NOMO-1 treated with DMSO at 0.1 percent for 48 hours (cell line): ENCODE results near the gene HGS.

Experiments used
- DNase-seq: peaks from one replicate; lab custom pipeline; 2025; ENCODE audit not compliant: unreplicated experiment; lab: John Stamatoyannopoulos, UW

HGS gene

GRCh38 chr17:81702934-81703746 is 19.3 kb downstream of the HGS start, which contains the start of gene MRPL12:
Gene MRPL12, plus strand, starts transcription at chr17:81703367. Its CDS starts 135 bp downstream, at chr17:81703502.
- peak; percentile 90 for DNase-seq

GRCh38 chr17:81703747-81704654 is 20.2 kb downstream of the HGS start:
- no peak for DNase-seq

- no peak for DNase-seq
Observed at GRCh38 chr17:81705518-81706231, 21.9 kb downstream of the HGS start.

- no peak for DNase-seq
Observed at GRCh38 chr17:81706232-81706611, 22.4 kb downstream of the HGS start.

- no peak for DNase-seq
Observed at GRCh38 chr17:81706757-81707624, 23.2 kb downstream of the HGS start.

GRCh38 chr17:81707725-81708646 is 24.2 kb downstream of the HGS start:
- no peak for DNase-seq

- DNase-seq: no peak
Observed at GRCh38 chr17:81708739-81709185, 25.0 kb downstream of the HGS start.

GRCh38 chr17:81710514-81711308 is 26.9 kb downstream of the HGS start:
- peak; percentile 36 for DNase-seq

GRCh38 chr17:81711814-81712467 is 28.1 kb downstream of the HGS start, which contains the start of gene SLC25A10:
Gene SLC25A10, plus strand, starts transcription at chr17:81712284. Its CDS starts 143 bp downstream, at chr17:81712427.
- peak; percentile 63 for DNase-seq

GRCh38 chr17:81712468-81713003 is 28.7 kb downstream of the HGS start:
- DNase-seq: no peak

GRCh38 chr17:81713004-81713555 is 29.3 kb downstream of the HGS start:
- no peak for DNase-seq

GRCh38 chr17:81713556-81714411 is 30.0 kb downstream of the HGS start:
- DNase-seq: no peak

- no peak for DNase-seq
Observed at GRCh38 chr17:81714412-81715106, 30.7 kb downstream of the HGS start.

GRCh38 chr17:81715107-81715871 is 31.5 kb downstream of the HGS start:
- no peak for DNase-seq
